GM23338 (cell line): Measurements from ENCODE around the gene EPHB2. TPM values are rescaled to one million over a fixed set of nuclear protein-coding genes. Genes with fewer than 3 reads are reported as not detected.

Experiments used
- ATAC-seq: fragments of 200-7000 bp; cut with Tn5 transposase; 3 replicates; pipeline ENCODE4 v1.9.1; 2020
- DNase-seq: peaks from one replicate; pipeline ENCODE4 v3.0.0-alpha.2; 2015; ENCODE audit warnings: low spot score
- H2AFZ ChIP-seq: fragments of 200-600 bp; sonication (generic); 2 replicates; pipeline ENCODE4 v1.8.0; 2016; ENCODE audit warnings: antibody characterized with exemption, mild to moderate bottlenecking, moderate library complexity
- H3F3A ChIP-seq: fragments of 200-600 bp; sonication (generic); replicated peaks from 2 replicates; pipeline ENCODE4 v1.8.0; 2017; ENCODE audit warnings: antibody characterized with exemption, mixed run types, low read depth
- H3K27ac ChIP-seq: fragments of 200-600 bp; sonication (generic); 2 replicates; pipeline ENCODE4 v1.6.1; 2016; ENCODE audit warnings: low read depth
- H3K27me3 ChIP-seq: fragments of 200-600 bp; sonication (generic); 2 replicates; pipeline ENCODE4 v1.8.0; 2016; ENCODE audit warnings: mild to moderate bottlenecking, mixed run types, moderate library complexity; ENCODE audit not compliant: insufficient read depth
- H3K36me3 ChIP-seq: fragments of 200-600 bp; sonication (generic); 2 replicates; pipeline ENCODE4 v1.8.0; 2016; ENCODE audit warnings: mild to moderate bottlenecking; ENCODE audit not compliant: insufficient read depth
- H3K4me1 ChIP-seq: fragments of 200-600 bp; sonication (generic); 2 replicates; pipeline ENCODE4 v1.8.0; 2016; ENCODE audit warnings: mild to moderate bottlenecking, moderate library complexity; ENCODE audit not compliant: insufficient read depth
- H3K4me2 ChIP-seq: fragments of 200-600 bp; sonication (generic); 2 replicates; pipeline ENCODE4 v1.7.1; 2017; ENCODE audit warnings: mixed run types
- H3K4me3 ChIP-seq: fragments of 200-600 bp; sonication (generic); 2 replicates; pipeline ENCODE4 v1.6.1; 2016; ENCODE audit warnings: mixed run types
- H3K79me2 ChIP-seq: fragments of 200-600 bp; sonication (generic); replicated peaks from 2 replicates; pipeline ENCODE4 v1.8.0; 2017; ENCODE audit warnings: mild to moderate bottlenecking; ENCODE audit not compliant: insufficient read depth
- H3K9me2 ChIP-seq: fragments of 200-600 bp; sonication (generic); 2 replicates; pipeline ENCODE4 v1.8.0; 2017; ENCODE audit not compliant: insufficient read depth
- H4K20me1 ChIP-seq: fragments of 200-600 bp; sonication (generic); replicated peaks from 2 replicates; pipeline ENCODE4 v1.8.0; 2017; ENCODE audit warnings: mild to moderate bottlenecking; ENCODE audit not compliant: insufficient read depth
- H3K27ac Mint-ChIP-seq: 2 replicates; pipeline ENCODE4 v1.8.0; 2020; ENCODE audit warnings: inconsistent platforms, mild to moderate bottlenecking, moderate library complexity, mixed read lengths
- H3K27me3 Mint-ChIP-seq: 3 replicates; pipeline ENCODE4 v1.8.0; 2022; ENCODE audit warnings: low read depth, mild to moderate bottlenecking, moderate library complexity, mixed read lengths, inconsistent platforms; ENCODE audit not compliant: insufficient read depth, poor library complexity
- H3K36me3 Mint-ChIP-seq: 3 replicates; pipeline ENCODE4 v1.8.0; 2021; ENCODE audit warnings: low read depth, mild to moderate bottlenecking, inconsistent platforms, moderate library complexity, mixed read lengths
- H3K4me1 Mint-ChIP-seq: 3 replicates; pipeline ENCODE4 v1.8.0; 2020; ENCODE audit warnings: mild to moderate bottlenecking, inconsistent platforms, mixed read lengths
- H3K4me3 Mint-ChIP-seq: 3 replicates; pipeline ENCODE4 v1.8.0; 2021; ENCODE audit warnings: moderate library complexity, mild to moderate bottlenecking, inconsistent platforms, mixed read lengths
- H3K9me3 Mint-ChIP-seq: 3 replicates; pipeline ENCODE4 v1.8.0; 2020; ENCODE audit warnings: moderate library complexity, mild to moderate bottlenecking, inconsistent platforms, mixed read lengths
- CREB1 ChIP-seq: fragments of 250-450 bp; sonication (Bioruptor Pico); IDR thresholded peaks from 2 replicates; pipeline ENCODE4 v1.5.0; 2020; ENCODE audit warnings: low read depth, mild to moderate bottlenecking, moderate library complexity
- EZH2 ChIP-seq: fragments of 200-600 bp; sonication (generic); IDR thresholded peaks from one replicate; pipeline ENCODE4 v1.8.0; 2017; ENCODE audit warnings: antibody characterized with exemption, mild to moderate bottlenecking, low read depth; ENCODE audit not compliant: unreplicated experiment
- JUNB ChIP-seq: IDR thresholded peaks from one replicate; pipeline ENCODE4 v1.6.1; 2016; ENCODE audit warnings: antibody characterized with exemption; ENCODE audit not compliant: unreplicated experiment
- POLR2AphosphoS5 ChIP-seq: IDR thresholded peaks from 2 replicates; pipeline ENCODE4 v1.6.1; 2016; ENCODE audit warnings: antibody characterized with exemption, low read depth
- STAT1 ChIP-seq: IDR thresholded peaks from one replicate; pipeline ENCODE4 v1.6.1; 2016; ENCODE audit warnings: antibody characterized with exemption; ENCODE audit not compliant: unreplicated experiment
- ZNF114 ChIP-seq: fragments of 250-450 bp; sonication (Bioruptor Pico); IDR thresholded peaks from 2 replicates; pipeline ENCODE4 v1.5.0; 2020; ENCODE audit warnings: mild to moderate bottlenecking, moderate library complexity
- polyA plus RNA-seq: library from polyadenylated mRNA; unstranded; fragments of >200 nt; fragmentation: Nextera tagmentation; extraction: Ambion mirVana; gene quantifications from 2 replicates; pipeline ENCODE4 v1.2.1, GENCODE V29; 2016
- total RNA-seq: library from RNA; depleted of rRNA; stranded (reverse); fragments of >200 nt; shearing (Covaris generic); gene quantifications from 2 replicates; pipeline ENCODE4 v1.2.3, GENCODE V29; 2014
- TF ChIP-seq, protein P1 (sequence below): IDR thresholded peaks from one replicate; pipeline ENCODE4 v1.6.1; 2018; ENCODE audit warnings: antibody characterized with exemption; ENCODE audit not compliant: unreplicated experiment
- TF ChIP-seq, protein P2 (sequence below): fragments of 250-450 bp; sonication (Bioruptor Pico); IDR thresholded peaks from 2 replicates; pipeline ENCODE4 v1.5.0; 2020; ENCODE audit warnings: mild to moderate bottlenecking, moderate library complexity

Gene EPHB2
- total and polyA plus RNA-seq, 2 experiments from 2014 or later: 4.1 to 20.1 TPM

GRCh38 chr1:22910986-22911651, 200.5 kb downstream of the EPHB2 start:
- Histone ChIP-seq H3K4me3 (no peak overlapping the region), H3K9me2 (no peaks in the 10 kb centered on the region), H3K36me3 (no peaks in the 10 kb centered on the region), H3K4me1 (no peaks in the 10 kb centered on the region), H3K79me2 (no peaks in the 10 kb centered on the region), H3F3A (no peaks in the 10 kb centered on the region), H3K4me2 (no peak overlapping the region), H3K27ac (no peak overlapping the region), H4K20me1 (no peaks in the 10 kb centered on the region; the same call in 1 of the 2 replicates), H2AFZ (no peak overlapping the region), H3K27me3 (no peaks in the 10 kb centered on the region)
- no peaks in the 10 kb centered on the region for H3K9me3 Mint-ChIP-seq
- DNase-seq: no peak
- H3K27ac Mint-ChIP-seq: no peak overlapping the region
- no peak for ATAC-seq
- TF ChIP-seq EZH2: no peak
- TF ChIP-seq ZNF114: no peak
- no peak for TF ChIP-seq JUNB
- TF ChIP-seq POLR2AphosphoS5: no peak
- TF ChIP-seq, protein P1, sequence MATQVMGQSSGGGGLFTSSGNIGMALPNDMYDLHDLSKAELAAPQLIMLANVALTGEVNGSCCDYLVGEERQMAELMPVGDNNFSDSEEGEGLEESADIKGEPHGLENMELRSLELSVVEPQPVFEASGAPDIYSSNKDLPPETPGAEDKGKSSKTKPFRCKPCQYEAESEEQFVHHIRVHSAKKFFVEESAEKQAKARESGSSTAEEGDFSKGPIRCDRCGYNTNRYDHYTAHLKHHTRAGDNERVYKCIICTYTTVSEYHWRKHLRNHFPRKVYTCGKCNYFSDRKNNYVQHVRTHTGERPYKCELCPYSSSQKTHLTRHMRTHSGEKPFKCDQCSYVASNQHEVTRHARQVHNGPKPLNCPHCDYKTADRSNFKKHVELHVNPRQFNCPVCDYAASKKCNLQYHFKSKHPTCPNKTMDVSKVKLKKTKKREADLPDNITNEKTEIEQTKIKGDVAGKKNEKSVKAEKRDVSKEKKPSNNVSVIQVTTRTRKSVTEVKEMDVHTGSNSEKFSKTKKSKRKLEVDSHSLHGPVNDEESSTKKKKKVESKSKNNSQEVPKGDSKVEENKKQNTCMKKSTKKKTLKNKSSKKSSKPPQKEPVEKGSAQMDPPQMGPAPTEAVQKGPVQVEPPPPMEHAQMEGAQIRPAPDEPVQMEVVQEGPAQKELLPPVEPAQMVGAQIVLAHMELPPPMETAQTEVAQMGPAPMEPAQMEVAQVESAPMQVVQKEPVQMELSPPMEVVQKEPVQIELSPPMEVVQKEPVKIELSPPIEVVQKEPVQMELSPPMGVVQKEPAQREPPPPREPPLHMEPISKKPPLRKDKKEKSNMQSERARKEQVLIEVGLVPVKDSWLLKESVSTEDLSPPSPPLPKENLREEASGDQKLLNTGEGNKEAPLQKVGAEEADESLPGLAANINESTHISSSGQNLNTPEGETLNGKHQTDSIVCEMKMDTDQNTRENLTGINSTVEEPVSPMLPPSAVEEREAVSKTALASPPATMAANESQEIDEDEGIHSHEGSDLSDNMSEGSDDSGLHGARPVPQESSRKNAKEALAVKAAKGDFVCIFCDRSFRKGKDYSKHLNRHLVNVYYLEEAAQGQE: no peak
- TF ChIP-seq STAT1: no peak
- TF ChIP-seq CREB1 (CRISPR knock-in tag): no peak
- TF ChIP-seq, protein P2, sequence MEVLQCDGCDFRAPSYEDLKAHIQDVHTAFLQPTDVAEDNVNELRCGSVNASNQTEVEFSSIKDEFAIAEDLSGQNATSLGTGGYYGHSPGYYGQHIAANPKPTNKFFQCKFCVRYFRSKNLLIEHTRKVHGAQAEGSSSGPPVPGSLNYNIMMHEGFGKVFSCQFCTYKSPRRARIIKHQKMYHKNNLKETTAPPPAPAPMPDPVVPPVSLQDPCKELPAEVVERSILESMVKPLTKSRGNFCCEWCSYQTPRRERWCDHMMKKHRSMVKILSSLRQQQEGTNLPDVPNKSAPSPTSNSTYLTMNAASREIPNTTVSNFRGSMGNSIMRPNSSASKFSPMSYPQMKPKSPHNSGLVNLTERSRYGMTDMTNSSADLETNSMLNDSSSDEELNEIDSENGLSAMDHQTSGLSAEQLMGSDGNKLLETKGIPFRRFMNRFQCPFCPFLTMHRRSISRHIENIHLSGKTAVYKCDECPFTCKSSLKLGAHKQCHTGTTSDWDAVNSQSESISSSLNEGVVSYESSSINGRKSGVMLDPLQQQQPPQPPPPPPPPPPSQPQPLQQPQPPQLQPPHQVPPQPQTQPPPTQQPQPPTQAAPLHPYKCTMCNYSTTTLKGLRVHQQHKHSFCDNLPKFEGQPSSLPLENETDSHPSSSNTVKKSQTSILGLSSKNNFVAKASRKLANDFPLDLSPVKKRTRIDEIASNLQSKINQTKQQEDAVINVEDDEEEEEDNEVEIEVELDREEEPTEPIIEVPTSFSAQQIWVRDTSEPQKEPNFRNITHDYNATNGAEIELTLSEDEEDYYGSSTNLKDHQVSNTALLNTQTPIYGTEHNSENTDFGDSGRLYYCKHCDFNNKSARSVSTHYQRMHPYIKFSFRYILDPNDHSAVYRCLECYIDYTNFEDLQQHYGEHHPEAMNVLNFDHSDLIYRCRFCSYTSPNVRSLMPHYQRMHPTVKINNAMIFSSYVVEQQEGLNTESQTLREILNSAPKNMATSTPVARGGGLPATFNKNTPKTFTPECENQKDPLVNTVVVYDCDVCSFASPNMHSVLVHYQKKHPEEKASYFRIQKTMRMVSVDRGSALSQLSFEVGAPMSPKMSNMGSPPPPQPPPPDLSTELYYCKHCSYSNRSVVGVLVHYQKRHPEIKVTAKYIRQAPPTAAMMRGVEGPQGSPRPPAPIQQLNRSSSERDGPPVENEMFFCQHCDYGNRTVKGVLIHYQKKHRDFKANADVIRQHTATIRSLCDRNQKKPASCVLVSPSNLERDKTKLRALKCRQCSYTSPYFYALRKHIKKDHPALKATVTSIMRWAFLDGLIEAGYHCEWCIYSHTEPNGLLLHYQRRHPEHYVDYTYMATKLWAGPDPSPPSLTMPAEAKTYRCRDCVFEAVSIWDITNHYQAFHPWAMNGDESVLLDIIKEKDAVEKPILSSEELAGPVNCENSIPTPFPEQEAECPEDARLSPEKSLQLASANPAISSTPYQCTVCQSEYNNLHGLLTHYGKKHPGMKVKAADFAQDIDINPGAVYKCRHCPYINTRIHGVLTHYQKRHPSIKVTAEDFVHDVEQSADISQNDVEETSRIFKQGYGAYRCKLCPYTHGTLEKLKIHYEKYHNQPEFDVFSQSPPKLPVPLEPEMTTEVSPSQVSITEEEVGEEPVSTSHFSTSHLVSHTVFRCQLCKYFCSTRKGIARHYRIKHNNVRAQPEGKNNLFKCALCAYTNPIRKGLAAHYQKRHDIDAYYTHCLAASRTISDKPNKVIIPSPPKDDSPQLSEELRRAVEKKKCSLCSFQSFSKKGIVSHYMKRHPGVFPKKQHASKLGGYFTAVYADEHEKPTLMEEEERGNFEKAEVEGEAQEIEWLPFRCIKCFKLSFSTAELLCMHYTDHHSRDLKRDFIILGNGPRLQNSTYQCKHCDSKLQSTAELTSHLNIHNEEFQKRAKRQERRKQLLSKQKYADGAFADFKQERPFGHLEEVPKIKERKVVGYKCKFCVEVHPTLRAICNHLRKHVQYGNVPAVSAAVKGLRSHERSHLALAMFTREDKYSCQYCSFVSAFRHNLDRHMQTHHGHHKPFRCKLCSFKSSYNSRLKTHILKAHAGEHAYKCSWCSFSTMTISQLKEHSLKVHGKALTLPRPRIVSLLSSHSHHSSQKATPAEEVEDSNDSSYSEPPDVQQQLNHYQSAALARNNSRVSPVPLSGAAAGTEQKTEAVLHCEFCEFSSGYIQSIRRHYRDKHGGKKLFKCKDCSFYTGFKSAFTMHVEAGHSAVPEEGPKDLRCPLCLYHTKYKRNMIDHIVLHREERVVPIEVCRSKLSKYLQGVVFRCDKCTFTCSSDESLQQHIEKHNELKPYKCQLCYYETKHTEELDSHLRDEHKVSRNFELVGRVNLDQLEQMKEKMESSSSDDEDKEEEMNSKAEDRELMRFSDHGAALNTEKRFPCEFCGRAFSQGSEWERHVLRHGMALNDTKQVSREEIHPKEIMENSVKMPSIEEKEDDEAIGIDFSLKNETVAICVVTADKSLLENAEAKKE (CRISPR knock-in tag): no peak
- peaks cover 9% of the 10 kb centered on the region; the same call in 2 of the 3 replicates for H3K4me1 Mint-ChIP-seq
- no peak overlapping the region for H3K4me3 Mint-ChIP-seq
- H3K36me3 Mint-ChIP-seq: no peaks in the 10 kb centered on the region
- peaks cover 4% of the 10 kb centered on the region for H3K27me3 Mint-ChIP-seq
